HG02623 (cell line): ENCODE data around the gene HMCES.

Source experiments
- ATAC-seq: cut with Tn5 transposase; IDR thresholded peaks from one replicate; pipeline ENCODE4 v1.9.1; 2021; ENCODE audit warnings: moderate library complexity; ENCODE audit not compliant: unreplicated experiment

Gene HMCES

DNA sequence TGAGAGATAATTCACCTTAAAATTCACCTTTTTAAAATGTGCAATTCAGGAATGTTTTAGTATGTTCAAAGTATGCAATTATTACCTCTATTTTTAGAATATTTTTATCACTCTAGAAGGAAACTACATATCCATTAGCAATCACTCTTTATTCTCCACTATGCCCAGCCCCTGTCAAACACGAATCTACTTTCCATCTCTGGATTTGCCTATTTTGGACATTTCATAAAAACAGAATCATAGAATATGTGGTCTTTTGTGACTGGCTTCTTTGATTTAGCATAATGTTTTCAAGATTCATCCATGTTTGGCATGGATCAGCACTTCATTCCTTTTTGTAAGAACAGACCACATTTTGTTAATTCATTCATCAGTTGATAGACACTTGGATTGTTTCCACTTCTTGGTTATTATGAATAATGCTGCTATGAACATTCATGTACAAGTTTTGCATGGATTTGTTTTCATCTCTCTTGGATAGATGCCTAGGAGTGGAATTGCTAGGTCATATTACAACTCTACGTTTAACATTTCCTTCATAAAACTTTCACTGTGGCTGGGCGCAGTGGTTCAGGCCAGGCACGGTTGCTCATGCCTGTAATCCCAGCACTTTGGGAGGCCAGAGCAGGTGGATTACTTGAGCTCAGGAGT is 12.7 kb downstream of the HMCES start:
- no peak for ATAC-seq

DNA sequence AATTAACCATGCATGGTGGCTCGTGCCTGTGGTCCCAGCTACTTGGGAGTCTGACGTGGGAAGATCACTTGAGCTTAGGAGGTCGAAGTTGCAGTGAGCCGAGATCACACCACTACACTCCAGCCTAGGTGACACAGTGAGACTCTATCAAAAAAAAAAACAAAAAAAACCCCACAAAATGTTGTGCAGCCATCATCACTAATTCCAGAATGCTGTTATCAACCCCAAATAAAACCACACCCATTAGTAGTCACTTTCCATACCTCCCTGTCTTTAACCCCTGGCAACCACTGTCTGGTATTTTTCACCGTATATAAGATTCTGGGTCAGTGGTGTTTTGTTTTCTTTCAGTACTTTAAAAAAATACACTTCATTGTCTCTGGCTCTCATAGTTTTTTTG is 16.6 kb downstream of the HMCES start:
- no peak for ATAC-seq

DNA sequence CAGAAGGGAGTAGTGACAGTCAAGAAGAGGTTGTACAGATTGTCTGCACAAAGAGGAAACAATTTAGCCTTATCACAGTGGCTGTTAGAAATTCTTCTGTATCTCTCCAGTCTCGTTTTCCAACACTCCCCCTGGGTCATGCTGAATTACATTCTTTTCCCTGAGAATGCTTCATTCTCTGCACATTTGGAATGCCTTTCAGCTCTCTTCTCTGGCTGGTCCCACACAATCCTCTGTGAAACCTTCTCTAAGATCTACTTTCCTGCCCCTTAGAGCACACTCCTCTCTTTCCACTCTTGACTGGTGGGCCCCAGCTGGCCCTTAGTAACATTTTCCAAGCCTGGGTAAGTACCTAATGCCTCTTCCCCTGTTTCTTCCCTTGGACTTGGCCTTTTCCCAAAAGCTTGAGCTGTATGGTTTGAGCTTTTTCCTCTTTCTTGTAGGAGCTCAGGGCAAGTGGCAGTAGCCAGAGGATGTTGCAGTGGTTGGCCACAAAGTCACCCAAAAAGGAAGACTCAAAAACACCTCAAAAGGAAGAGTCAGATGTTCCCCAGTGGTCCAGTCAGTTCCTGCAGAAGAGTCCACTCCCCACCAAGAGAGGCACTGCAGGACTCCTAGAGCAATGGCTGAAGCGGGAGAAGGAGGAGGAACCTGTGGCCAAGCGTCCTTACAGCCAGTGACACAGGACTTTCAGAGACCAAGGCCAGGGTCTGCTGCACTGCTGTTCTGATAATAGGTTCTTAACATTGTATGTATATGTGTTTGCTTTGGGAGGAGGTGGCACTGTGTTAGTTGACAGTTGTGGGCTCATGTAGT is 25.7 kb downstream of the HMCES start:
- no peak for ATAC-seq

DNA sequence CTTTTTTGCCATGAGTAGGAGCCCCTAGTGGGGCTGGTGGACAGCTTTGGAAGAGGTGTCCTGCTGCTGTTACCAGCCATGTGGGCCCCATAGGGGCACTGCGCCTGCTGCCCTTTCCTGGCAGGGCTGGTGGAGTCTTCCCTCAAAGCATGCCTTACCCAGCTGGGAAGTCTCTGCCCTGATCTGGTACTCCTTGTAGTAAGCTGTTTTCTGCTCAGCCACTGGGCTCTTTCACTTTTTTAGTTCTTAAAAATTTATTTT is 26.2 kb downstream of the HMCES start:
- ATAC-seq: no peak

DNA sequence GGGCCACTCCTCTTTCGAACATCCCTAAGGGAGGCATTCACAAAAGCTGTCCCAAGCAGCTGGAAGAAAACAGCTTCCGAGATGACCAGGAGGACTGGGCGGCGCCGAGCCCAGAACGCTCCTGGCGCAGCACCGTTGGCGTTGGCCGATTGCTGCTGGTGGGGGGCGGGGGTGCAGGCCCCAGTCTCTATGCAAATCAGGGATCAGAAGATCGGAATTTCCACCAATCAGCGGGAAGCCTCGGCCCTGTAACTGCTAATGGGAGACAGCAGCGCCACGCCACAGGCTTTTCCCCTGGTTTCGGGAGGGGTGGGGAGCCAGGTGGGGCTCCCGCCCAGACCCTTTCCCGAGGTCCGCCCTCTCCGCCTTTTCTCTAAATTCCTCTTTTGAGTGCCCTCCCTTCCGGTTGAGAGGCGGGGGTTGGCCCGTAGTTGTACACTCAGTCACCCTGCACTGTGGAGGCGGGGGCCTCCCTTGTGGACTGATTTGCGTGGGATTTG is 27.0 kb downstream of the HMCES start:
- no peak for ATAC-seq

DNA sequence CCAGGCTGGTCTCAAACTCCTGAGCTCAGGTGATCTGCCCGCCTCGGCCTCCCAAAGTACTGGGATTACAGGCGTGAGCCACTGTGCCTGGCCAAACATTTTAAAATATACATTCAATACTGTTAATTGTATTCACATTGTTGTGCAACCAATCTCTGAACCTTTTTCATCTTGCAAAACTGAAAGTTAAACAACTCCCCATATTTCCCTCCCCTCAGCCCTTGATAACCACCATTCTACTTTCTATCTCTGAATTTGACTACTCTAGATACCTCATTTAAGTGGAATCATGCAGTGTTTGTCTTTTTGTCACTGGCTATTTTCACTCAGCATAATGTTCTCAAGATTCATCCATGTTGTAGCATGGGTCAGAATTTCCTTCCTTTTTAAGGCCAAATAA is 30.0 kb downstream of the HMCES start:
- no peak for ATAC-seq

DNA sequence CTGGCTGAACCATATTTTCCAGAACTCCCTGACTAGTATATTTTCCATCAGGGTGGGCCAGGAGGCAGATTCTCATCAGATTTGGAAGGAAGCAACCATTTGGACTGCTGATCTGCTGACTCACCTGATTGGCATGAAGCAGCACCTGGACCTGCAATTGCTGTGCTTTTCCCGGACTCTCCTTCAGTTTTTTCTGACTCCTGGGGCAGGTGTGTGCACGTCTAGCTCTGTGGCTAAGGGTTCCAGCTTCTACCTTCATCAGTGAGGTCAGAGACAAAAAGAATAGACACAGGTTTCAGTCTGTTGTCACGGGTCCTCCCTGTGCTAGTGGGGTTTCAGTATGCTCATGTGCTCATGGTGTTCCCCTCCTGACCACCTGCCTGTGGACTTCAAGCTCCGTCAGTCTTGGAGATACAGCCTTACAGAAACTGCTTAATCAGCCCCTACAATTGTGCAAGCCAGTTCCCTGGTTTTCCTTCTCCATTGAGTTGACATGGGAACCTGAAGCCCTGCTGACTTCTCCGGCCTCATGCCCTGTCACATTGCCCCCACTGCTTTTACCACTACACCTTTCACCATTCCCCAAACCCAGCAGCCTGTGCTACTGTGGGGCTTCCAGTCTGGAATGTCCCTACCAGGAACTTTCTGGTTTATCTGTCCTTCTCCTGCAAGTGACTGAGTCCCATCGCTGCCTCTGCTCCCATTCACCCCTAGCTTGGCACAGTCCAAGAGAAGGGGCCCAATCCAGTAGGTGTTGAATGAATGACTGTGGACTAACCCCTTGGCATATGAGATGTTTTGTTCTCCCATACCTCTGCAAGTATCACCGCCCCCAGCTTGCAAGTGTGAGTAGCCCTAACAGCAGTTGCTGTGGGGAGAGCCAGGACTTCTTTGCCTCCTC is 31.7 kb downstream of the HMCES start:
- peak; percentile 26 for ATAC-seq

DNA sequence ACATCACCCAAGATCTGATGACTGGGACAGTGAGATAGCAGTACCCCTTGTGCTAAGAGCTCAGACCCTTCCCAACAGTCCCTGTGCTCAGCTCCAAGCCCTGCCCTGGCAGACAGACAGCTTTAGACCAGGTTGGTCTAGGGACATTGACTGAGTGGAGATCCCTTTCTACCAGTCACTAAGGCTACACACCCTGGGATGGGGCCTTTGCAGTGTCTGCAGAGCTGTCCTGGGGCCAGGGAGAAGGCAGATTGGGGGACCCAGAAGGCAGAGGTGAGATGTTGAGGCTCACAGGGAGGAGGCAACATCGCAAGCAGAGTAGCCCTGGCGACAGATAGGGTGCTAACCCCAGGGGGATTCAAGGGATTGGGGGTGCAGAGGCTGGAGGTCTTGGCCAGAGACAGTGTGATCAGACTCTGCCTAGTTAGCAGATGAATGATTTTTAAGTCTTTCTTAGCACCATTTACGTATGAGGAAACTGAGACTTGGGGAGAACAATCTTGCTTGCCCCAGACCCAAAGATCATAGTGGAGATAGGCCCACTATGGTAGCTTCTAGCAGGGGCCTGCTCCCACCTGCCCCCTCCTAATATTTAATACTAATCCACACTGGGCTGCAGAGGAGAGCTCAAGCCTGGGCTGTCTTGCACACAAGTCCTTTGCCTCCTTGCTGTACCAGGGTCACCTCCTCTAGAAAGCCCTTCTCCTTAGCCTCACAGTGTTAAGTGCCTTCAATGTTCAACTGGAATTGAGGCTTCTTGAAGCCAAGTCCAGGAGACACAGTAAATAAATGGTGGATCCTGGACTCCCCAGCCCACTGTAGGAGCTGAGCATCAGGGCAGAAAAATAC is 32.6 kb downstream of the HMCES start:
- ATAC-seq: no peak

DNA sequence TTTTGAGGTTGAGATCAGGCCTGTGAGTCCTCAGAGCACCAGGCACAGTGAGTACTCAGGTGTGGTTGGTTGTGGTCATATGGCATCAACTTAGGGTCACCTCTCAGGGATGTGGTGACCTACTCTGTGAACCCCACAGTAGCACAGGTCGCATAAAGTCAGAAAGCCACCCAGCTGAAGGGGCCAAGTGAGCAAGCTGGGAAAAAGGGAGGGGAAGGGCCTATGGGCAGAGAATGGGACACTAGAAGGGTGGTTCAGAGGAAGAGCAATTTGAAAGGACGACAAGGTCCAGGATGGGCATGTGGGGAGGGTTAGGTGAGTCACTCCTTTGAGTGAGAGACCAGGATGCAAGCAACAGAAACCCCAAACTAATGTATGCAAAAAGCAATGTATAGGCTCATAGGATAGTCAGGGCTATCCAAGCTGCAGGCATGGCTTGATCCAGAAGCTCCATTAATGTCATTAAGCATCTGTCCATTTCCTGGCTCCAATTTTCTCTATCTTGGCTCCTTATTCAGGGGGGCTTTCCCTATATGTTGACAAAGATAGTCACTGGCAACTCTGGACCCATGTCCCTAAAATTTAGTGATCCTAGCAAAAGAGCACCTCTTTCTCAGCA is 33.5 kb downstream of the HMCES start:
- ATAC-seq: no peak

DNA sequence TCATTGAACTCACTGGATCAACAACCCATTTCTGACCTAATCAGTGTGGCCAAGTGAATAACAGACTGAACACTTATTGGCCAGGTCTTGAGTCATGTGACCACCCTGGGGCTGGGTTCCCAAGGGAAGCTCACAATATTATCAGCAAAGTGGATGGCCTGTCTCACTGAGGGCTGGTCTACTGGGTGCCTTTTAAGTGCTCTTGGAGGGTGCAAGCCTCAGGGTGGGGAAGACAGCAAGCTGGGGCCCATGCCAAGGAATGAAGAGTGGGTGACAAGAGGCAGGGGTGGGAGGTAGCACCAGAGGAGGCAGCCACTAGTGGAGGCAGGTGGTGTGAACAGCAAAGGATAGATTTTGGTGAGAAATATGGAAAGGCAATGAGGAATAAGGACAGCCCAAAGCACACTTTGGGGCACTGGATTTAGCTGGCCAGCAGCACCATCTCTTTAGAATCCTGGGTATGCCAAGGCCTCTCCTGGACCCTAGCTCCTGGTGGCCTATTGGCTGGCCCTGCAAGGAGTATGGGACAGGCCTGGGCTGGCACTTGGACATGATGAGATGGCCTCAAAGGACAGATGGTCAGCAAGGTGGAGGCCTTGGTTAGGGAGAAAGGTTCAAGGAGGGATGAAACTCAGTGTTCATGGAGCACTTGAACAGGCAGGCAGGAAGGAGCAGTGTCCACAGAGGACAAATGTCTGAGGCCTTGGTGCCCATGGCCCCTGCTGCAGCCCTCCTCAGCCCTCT is 34.2 kb downstream of the HMCES start:
- ATAC-seq: no peak

DNA sequence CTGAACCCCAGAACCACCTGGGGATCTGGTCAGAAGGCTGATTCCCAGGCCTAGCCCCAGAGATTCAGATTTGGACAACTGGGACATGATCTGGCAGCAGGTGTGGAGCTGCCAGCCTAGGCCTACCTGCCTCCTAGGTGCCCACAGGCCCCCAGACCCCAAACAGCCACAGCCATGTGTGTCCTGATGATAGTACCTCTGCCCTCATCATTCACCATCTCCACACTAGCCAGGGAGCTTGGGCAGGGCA is 34.7 kb downstream of the HMCES start:
- ATAC-seq: no peak

DNA sequence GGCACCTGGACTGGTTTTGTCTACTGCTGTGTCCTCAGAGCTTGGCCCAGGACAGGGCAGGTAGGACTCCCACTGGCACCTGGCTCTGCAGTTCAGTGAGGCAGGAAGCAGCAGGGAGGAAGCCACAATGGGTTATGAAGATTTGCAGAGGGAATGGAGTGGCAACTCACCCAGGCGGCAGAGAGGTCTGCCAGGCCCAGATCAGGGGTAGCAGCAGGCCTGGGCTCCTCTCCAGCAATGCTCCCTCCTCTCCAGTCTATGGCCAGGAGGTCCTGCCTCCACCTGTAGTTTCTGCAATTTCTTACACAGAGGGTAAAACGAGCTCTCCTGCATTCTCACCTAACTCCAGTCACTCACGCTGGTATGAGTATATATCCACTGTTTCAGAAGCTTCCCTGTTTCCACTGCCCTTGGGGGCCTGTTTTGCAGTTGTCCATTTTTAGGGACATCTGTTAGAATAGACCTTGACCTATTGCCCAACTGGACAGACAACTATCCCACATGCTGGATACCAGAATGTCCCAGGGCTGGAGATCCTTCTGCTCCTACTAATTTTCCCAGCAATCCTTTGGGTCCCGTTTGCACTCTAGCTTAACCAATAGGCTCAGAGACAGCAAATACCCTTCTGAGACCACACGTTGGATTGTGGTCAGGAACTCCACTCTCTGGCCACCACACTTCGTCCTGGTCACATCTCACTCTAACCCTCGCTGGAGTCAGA is 35.2 kb downstream of the HMCES start:
- ATAC-seq: no peak

DNA sequence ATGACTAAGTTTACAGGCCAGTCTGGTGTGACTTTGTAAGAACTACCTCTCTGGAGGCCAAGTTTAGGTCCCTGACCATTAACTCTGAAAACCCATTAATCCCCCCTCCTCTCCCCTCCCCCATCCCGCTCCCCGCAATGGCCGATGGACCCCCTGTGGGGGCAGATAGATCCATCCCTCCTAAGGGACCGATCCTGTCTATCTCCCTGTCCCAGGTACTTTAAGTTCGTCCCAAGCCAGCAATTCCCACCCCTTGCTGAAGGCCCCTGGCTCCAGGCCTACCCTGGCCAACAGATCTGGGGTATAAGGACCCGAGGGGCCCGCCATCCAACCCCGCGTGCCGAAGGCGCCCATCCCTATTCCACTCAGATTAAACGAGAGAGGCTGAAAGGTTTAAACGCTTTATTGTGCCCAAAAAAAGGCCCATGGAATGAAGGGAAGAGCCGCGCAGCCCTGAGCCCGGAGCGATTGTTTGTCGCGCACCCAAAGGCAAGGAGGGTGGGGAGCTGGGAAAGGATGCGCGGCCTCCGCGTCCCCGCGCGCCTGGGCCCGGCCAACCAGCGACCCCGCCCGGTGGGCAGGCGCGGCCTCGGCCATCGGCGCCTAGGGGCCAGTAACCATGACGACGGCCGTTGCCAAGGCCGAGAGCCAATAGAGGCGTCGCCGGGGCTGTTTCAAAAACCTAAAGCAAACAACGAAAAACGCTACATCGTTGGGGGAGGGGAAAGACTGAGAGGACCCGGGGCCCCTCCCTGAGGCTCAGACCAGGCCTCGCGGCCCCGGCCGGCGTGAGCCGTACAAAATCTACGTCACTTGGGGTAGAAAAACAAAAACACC is 35.9 kb downstream of the HMCES start:
- no peak for ATAC-seq

DNA sequence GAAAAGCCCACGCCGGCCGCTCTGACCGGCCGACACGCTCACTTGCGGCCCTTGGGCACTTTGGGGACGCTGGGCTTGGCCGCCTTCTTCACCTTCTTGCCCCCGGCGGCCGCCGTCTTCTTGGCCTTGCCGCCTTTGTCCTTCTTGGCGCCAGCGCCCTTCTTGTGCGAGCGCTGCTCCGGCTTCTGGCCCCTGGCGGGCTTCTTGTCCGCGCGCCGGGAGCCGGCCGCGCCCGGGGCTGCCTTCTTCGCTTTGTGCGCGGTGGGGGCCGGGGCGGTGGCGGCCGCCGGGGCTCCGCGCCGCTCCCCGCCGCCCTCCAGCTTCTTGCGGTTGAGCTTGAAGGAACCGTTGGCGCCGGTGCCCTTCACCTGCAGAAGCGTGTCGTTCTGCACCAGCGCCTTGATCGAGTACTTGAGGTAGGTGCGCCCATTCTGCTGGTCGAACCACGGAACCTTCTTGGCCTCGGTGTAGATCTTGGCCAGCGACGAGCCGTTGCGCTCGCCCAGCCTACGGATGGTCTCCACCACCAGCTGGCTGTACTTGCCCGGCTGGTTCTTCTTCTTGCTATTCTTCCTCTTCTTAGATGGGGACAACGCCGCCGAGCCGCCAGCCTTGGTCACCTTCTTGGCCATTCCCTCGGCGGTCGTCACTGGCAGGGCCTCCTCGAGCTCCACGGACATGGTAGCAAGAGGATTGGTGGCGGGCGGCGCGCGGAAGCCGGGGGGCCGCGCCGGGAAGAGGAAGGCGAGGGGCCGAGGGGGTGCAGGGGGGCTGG is 36.7 kb downstream of the HMCES start:
- no peak for ATAC-seq

DNA sequence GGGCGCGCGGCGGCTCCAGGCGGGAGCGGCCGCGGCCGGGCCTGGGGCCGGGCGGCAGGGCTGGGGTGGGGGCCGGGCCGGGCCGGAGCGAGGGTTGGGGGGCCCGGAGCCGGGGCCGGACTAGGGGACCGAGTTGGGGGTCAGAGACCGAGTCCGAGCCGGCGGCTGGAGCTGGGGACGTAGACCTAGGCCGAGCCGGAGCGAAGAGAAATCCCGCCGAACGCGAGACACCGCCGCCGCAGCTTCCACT is 37.3 kb downstream of the HMCES start:
- no peak for ATAC-seq

DNA sequence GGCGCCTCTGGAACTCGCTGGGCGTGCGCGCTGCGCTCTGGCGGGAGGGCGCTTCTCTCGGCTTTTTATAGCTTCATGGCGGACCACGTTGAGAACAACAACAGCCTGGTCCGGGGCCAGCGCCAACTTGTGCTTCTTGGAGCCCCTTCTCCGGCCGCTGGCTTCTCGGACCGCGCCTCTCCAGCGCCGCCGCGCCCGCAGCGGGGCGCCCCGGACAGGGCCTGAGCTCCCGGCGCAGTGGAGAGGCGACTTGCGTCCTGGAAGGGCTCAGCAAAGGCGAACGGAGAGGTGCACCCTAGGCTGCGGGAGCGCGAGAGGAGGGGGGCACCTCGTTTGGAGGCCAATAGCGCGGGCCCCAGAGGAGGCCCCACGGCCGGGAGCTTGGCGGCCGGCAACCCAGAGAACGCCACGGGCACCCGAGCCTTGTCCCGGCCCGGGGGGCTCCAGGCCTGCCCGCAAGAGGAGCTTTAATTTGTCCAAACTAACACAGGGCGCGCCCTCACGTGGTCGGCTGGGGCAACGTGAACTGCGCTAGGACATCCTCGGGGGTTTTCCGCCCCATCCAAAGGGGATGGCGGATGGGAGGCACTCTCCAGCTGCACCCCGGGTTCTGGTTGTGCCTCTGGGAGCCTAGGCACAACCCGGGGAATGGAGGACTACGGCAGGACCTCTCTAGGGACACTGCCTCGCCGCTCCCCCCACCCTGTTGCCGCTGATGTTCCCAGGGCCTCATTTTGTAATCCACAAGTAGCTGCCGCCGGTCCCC is 37.8 kb downstream of the HMCES start:
- ATAC-seq: peak; percentile 35
